HG03066 (cell line): ENCODE measurements around the gene ARF3.

Source experiments
- ATAC-seq: cut with Tn5 transposase; IDR thresholded peaks from one replicate; pipeline ENCODE4 v1.9.1; 2021; ENCODE audit warnings: low read depth; ENCODE audit not compliant: unreplicated experiment

Gene ARF3

GRCh38 chr12:48982397-48983080 lies 25.3 kb upstream of the ARF3 start:
- no peak for ATAC-seq

- ATAC-seq, result no peak
Measured at GRCh38 chr12:48981757-48982157, 24.5 kb upstream of the ARF3 start.

- no peak for ATAC-seq
Measured at GRCh38 chr12:48980953-48981756, 23.9 kb upstream of the ARF3 start.

GRCh38 chr12:48980389-48980952 lies 23.2 kb upstream of the ARF3 start:
- ATAC-seq, result no peak

GRCh38 chr12:48979602-48980388 lies 22.5 kb upstream of the ARF3 start:
- no peak for ATAC-seq

- no peak for ATAC-seq
Measured at GRCh38 chr12:48978741-48979601, 21.7 kb upstream of the ARF3 start.

GRCh38 chr12:48978291-48978740 lies 21.0 kb upstream of the ARF3 start, which contains the start of gene WNT1:
WNT1 (plus strand) TSS chr12:48978322; CDS start chr12:48978651, 329 bp downstream.
- ATAC-seq, result no peak

- ATAC-seq, result no peak
Measured at GRCh38 chr12:48977290-48978281, 20.3 kb upstream of the ARF3 start.

- ATAC-seq, result no peak
Measured at GRCh38 chr12:48973941-48974673, 16.8 kb upstream of the ARF3 start.

- ATAC-seq, result no peak
Measured at GRCh38 chr12:48973531-48973930, 16.2 kb upstream of the ARF3 start.

GRCh38 chr12:48972952-48973483 lies 15.7 kb upstream of the ARF3 start:
- ATAC-seq, result no peak

- no peak for ATAC-seq
Measured at GRCh38 chr12:48972213-48972951, 15.1 kb upstream of the ARF3 start.

- no peak for ATAC-seq
Measured at GRCh38 chr12:48970702-48971334, 13.5 kb upstream of the ARF3 start.

GRCh38 chr12:48969833-48970701 lies 12.8 kb upstream of the ARF3 start:
- no peak for ATAC-seq

- no peak for ATAC-seq
Measured at GRCh38 chr12:48969160-48969771, 12.0 kb upstream of the ARF3 start.
